H1 (cell line): ENCODE measurements around the gene PIGZ. TPM values are rescaled to one million over a fixed set of nuclear protein-coding genes. Genes with fewer than 3 reads are reported as not detected.

Experiments
- CTCF ChIA-PET: fragments of 300-600 bp; sonication (Branson Sonifier 250); formaldehyde crosslinking; loops from one replicate; lab custom pipeline; 2021; ENCODE audit not compliant: partially characterized antibody; lab: Charles Lee
- POLR2A ChIA-PET: fragments of 300-600 bp; sonication (Branson Sonifier 250); formaldehyde crosslinking; loops from one replicate; lab custom pipeline; 2021; ENCODE audit warnings: inconsistent platforms; ENCODE audit not compliant: partially characterized antibody; lab: Charles Lee
- DNase-seq, 2 experiments: peaks; one replicate each; pipeline versions ENCODE4 v3.0.0 to v3.0.0-alpha.2; 2010 to 2022; ENCODE audit warnings: low spot score in 2 of 2, low read depth in 1 of 2, mixed read lengths in 1 of 2
- FAIRE-seq: peaks from 2 replicates; lab custom pipeline; 2011; peaks lifted over from hg19 to GRCh38; lab: Jason Lieb, UNC
- H2AFZ ChIP-seq: 2 replicates; pipeline ENCODE4 v1.8.1; 2012; ENCODE audit warnings: low read length, inconsistent platforms
- H2AK5ac ChIP-seq: 2 replicates; pipeline ENCODE4 v1.6.1; 2013; ENCODE audit warnings: low read depth, low read length
- H2BK120ac ChIP-seq: replicated peaks from 2 replicates; pipeline ENCODE3; 2013; ENCODE audit warnings: low read depth, low read length, inconsistent platforms
- H2BK12ac ChIP-seq: 2 replicates; pipeline ENCODE4 v1.6.1; 2013; ENCODE audit warnings: low read depth, low read length
- H2BK15ac ChIP-seq: 2 replicates; pipeline ENCODE4 v1.6.1; 2013; ENCODE audit warnings: low read length
- H2BK20ac ChIP-seq: 2 replicates; pipeline ENCODE4 v1.6.1; 2013; ENCODE audit warnings: low read length
- H2BK5ac ChIP-seq: 2 replicates; pipeline ENCODE4 v1.6.1; 2013; ENCODE audit warnings: low read depth, low read length
- H3K14ac ChIP-seq: 2 replicates; pipeline ENCODE4 v1.6.1; 2013; ENCODE audit warnings: inconsistent platforms; ENCODE audit not compliant: insufficient read length
- H3K18ac ChIP-seq: 2 replicates; pipeline ENCODE4 v1.6.1; 2013; ENCODE audit warnings: low read length; ENCODE audit errors: extremely low read depth
- H3K23ac ChIP-seq: 2 replicates; pipeline ENCODE4 v1.6.1; 2013; ENCODE audit warnings: inconsistent platforms; ENCODE audit not compliant: insufficient read length
- H3K23me2 ChIP-seq: 2 replicates; pipeline ENCODE4 v1.6.1; 2013; ENCODE audit warnings: low read depth, low read length
- H3K27ac ChIP-seq: 2 replicates; pipeline ENCODE4 v1.6.1; 2011; ENCODE audit warnings: low read depth, low read length, inconsistent platforms
- H3K27me3 ChIP-seq, 4 experiments: replicated peaks in 1 of 4; 1 replicate in 1 of 4; 2 replicates in 3 of 4; pipeline versions ENCODE4 v1.6.1 to v1.8.1; 2011 to 2013; ENCODE audit warnings: low read length in 3 of 4, mild to moderate bottlenecking in 3 of 4, inconsistent platforms in 2 of 4, mixed read lengths in 2 of 4, moderate library complexity in 1 of 4; ENCODE audit not compliant: control insufficient read depth in 3 of 4, insufficient read depth in 3 of 4; ENCODE audit errors: extremely low read depth in 1 of 4
- H3K36me3 ChIP-seq, 4 experiments: 2 replicates each; pipeline versions ENCODE4 v1.6.1 to v1.8.1; 2011 to 2013; ENCODE audit warnings: mild to moderate bottlenecking in 4 of 4, low read length in 3 of 4, moderate library complexity in 2 of 4, control low read depth in 1 of 4, inconsistent platforms in 1 of 4; ENCODE audit not compliant: insufficient read depth in 4 of 4, control insufficient read depth in 2 of 4
- H3K4ac ChIP-seq: replicated peaks from 2 replicates; pipeline ENCODE3; 2013; ENCODE audit warnings: low read length, low read depth, mixed read lengths, inconsistent platforms; ENCODE audit not compliant: insufficient read length
- H3K4me1 ChIP-seq, 4 experiments: replicated peaks in 1 of 4; 1 replicate in 1 of 4; 2 replicates in 3 of 4; pipeline versions ENCODE4 v1.6.1 to v1.8.1; 2011 to 2013; ENCODE audit warnings: low read length in 3 of 4, inconsistent platforms in 2 of 4, mixed read lengths in 1 of 4; ENCODE audit not compliant: insufficient read depth in 4 of 4, control insufficient read depth in 3 of 4
- H3K4me2 ChIP-seq, 2 experiments: 2 replicates each; pipeline versions ENCODE4 v1.6.1 to v1.8.1; 2011 to 2013; ENCODE audit warnings: low read depth in 2 of 2, low read length in 2 of 2, control low read depth in 1 of 2, inconsistent platforms in 1 of 2, mild to moderate bottlenecking in 1 of 2; ENCODE audit not compliant: insufficient read depth in 1 of 2
- H3K4me3 ChIP-seq, 4 experiments: fragments of 200-600, 300-600 bp in 1 of 4; sonication (generic), shearing (Covaris generic), sonication (Bioruptor Twin) in 1 of 4; 2 replicates each; pipeline versions ENCODE4 v1.5.1 to v1.8.1; 2011 to 2016; ENCODE audit warnings: low read length in 4 of 4, low read depth in 3 of 4, control low read depth in 2 of 4, inconsistent platforms in 2 of 4, mild to moderate bottlenecking in 2 of 4, mixed read lengths in 1 of 4, moderate library complexity in 1 of 4; ENCODE audit not compliant: insufficient read depth in 2 of 4; ENCODE audit errors: extremely low read depth in 1 of 4
- H3K56ac ChIP-seq: replicated peaks from 2 replicates; pipeline ENCODE3; 2013; ENCODE audit warnings: low read depth, mild to moderate bottlenecking, mixed read lengths, low read length, inconsistent platforms; ENCODE audit not compliant: insufficient read length
- H3K79me1 ChIP-seq: 2 replicates; pipeline ENCODE4 v1.6.1; 2013; ENCODE audit warnings: low read depth, low read length, control low read depth
- H3K79me2 ChIP-seq, 2 experiments: 2 replicates each; pipeline versions ENCODE4 v1.6.1 to v1.8.1; 2012 to 2013; ENCODE audit warnings: low read length in 2 of 2, mild to moderate bottlenecking in 2 of 2, inconsistent platforms in 1 of 2; ENCODE audit not compliant: insufficient read depth in 2 of 2, control insufficient read depth in 1 of 2
- H3K9ac ChIP-seq, 4 experiments: replicated peaks in 1 of 4; 1 replicate in 1 of 4; 2 replicates in 3 of 4; pipeline versions ENCODE4 v1.6.1 to v1.8.1; 2011 to 2013; ENCODE audit warnings: low read depth in 3 of 4, low read length in 3 of 4, control low read depth in 2 of 4, mild to moderate bottlenecking in 2 of 4, moderate library complexity in 2 of 4, inconsistent platforms in 1 of 4; ENCODE audit errors: extremely low read depth in 1 of 4
- H3K9me3 ChIP-seq, 2 experiments: 2 replicates each; pipeline versions ENCODE4 v1.6.1 to v1.8.1; 2012 to 2013; ENCODE audit warnings: mild to moderate bottlenecking in 2 of 2, moderate library complexity in 2 of 2, control low read depth in 1 of 2, inconsistent platforms in 1 of 2, low read depth in 1 of 2, low read length in 1 of 2, mixed read lengths in 1 of 2; ENCODE audit not compliant: insufficient read depth in 2 of 2
- H4K20me1 ChIP-seq, 2 experiments: replicated peaks in 1 of 2; 2 replicates each; pipeline versions ENCODE3 to v1.8.1; 2011 to 2013; ENCODE audit warnings: inconsistent platforms in 2 of 2, low read length in 2 of 2, mild to moderate bottlenecking in 1 of 2; ENCODE audit not compliant: insufficient read depth in 2 of 2, control insufficient read depth in 1 of 2
- H4K5ac ChIP-seq: 2 replicates; pipeline ENCODE4 v1.6.1; 2013; ENCODE audit warnings: low read length, low read depth, mixed read lengths, inconsistent platforms; ENCODE audit not compliant: insufficient read length
- H4K8ac ChIP-seq: 2 replicates; pipeline ENCODE4 v1.8.0; 2013; ENCODE audit warnings: mild to moderate bottlenecking, moderate library complexity, low read length, inconsistent platforms; ENCODE audit not compliant: insufficient read depth; ENCODE audit errors: extremely low read depth
- H4K91ac ChIP-seq: replicated peaks from 2 replicates; pipeline ENCODE3; 2013; ENCODE audit warnings: low read length, mixed read lengths, inconsistent platforms; ENCODE audit not compliant: insufficient read length
- EGR1 ChIP-seq: IDR thresholded peaks from 2 replicates; pipeline ENCODE4 v1.6.1; 2011; ENCODE audit warnings: low read depth, low read length, borderline replicate concordance
- EP300 ChIP-seq, 2 experiments: IDR thresholded peaks; 1 replicate in 1 of 2; 2 replicates in 1 of 2; pipeline ENCODE4 v1.6.1; 2011 to 2012; ENCODE audit warnings: low read depth in 2 of 2, low read length in 2 of 2, mild to moderate bottlenecking in 2 of 2, borderline replicate concordance in 1 of 2, inconsistent platforms in 1 of 2, moderate library complexity in 1 of 2
- EZH2 ChIP-seq: fragments of 200-600 bp; sonication (generic); IDR thresholded peaks from 2 replicates; pipeline ENCODE4 v1.7.1; 2012; ENCODE audit warnings: low read depth, mild to moderate bottlenecking, moderate library complexity, low read length, inconsistent platforms; ENCODE audit not compliant: severe bottlenecking
- JUND ChIP-seq: IDR thresholded peaks from 2 replicates; pipeline ENCODE4 v1.6.1; 2011; ENCODE audit warnings: mild to moderate bottlenecking, improper control_type of control experiment, low read length
- MAX ChIP-seq: IDR thresholded peaks from 2 replicates; pipeline ENCODE4 v1.6.1; 2012; ENCODE audit warnings: inconsistent platforms
- PHF8 ChIP-seq: fragments of 200-600 bp; sonication (generic); conservative IDR thresholded peaks from 2 replicates; pipeline ENCODE4 v1.7.1; 2012; ENCODE audit warnings: low read depth, mild to moderate bottlenecking, inconsistent platforms, low read length, moderate library complexity
- POU5F1 ChIP-seq: IDR thresholded peaks from 2 replicates; pipeline ENCODE4 v1.6.1; 2011; ENCODE audit warnings: low read depth, mild to moderate bottlenecking, low read length, moderate library complexity
- RAD21 ChIP-seq, 2 experiments: IDR thresholded peaks in 1 of 2; conservative IDR thresholded peaks in 1 of 2; 2 replicates each; pipeline ENCODE4 v1.6.1; 2011; ENCODE audit warnings: low read depth in 2 of 2, low read length in 2 of 2, improper control_type of control experiment in 1 of 2, inconsistent platforms in 1 of 2, mild to moderate bottlenecking in 1 of 2, moderate library complexity in 1 of 2
- RNF2 ChIP-seq: fragments of 200-900, 300-1000 bp; sonication (generic); IDR thresholded peaks from 2 replicates; pipeline ENCODE4 v1.7.1; 2016; ENCODE audit warnings: borderline replicate concordance, low read depth, mild to moderate bottlenecking, antibody characterized with exemption, low read length; ENCODE audit not compliant: poor library complexity, severe bottlenecking; ENCODE audit errors: missing control alignments
- SIX5 ChIP-seq: IDR thresholded peaks from 2 replicates; pipeline ENCODE4 v1.6.1; 2011; ENCODE audit warnings: mild to moderate bottlenecking, low read depth, low read length
- SP2 ChIP-seq: IDR thresholded peaks from 2 replicates; pipeline ENCODE4 v1.6.1; 2012; ENCODE audit warnings: mild to moderate bottlenecking, low read length, inconsistent platforms
- YY1 ChIP-seq: IDR thresholded peaks from 2 replicates; pipeline ENCODE4 v1.6.1; 2011; ENCODE audit warnings: low read depth, mild to moderate bottlenecking, low read length
- WGBS, 2 experiments: shearing (Covaris generic) in 1 of 2; methylation state at CpG; one replicate each; pipeline versions ENCODE4 v1.1.6 to v1.1.7; 2013 to 2015; ENCODE audit warnings: low lambda C conversion rate in 2 of 2, mixed read lengths in 2 of 2, inconsistent platforms in 1 of 2, low coverage in 1 of 2, missing lambda C conversion rate in 1 of 2; ENCODE audit not compliant: insufficient replicate concordance in 2 of 2, insufficient coverage in 1 of 2, insufficient read length in 1 of 2; ENCODE audit errors: extremely low coverage in 1 of 2, missing lambda C conversion rate in 1 of 2; 5-methylcytosine and 5-hydroxymethylcytosine counted together
- polyA plus RNA-seq, 7 experiments: library from polyadenylated mRNA; depleted of rRNA in 3 of 7; stranded (reverse) in 5 of 7; unstranded in 2 of 7; fragments of >200 nt in 5 of 7; fragments of 200-250 nt in 2 of 7; gene quantifications; 1 replicate in 5 of 7; 2 replicates in 1 of 7; 4 replicates in 1 of 7; pipeline versions ENCODE4 v1.2.1 to v1.2.3, GENCODE V29; 2011 to 2013; ENCODE audit warnings: missing spikeins in 2 of 7, mixed read lengths in 2 of 7
- total RNA-seq: library from RNA; stranded (reverse); fragmentation: NEBNext Ultra II Directional; extraction: Animal tissue kit (Norgen Biotek cat#: 25700); gene quantifications from 2 replicates; pipeline ENCODE4 v1.2.1, GENCODE V29; 2021

PIGZ gene
- total and polyA plus RNA-seq, 2 of the 8 experiments (the other 6 are each of a cell fraction or from before 2014, with no cell fraction given) = 0.32 TPM; not detected in 1

GRCh38 chr3:196970547-196971093 lies 2.0 kb upstream of the PIGZ start:
- Histone ChIP-seq H4K20me1 (no peaks in the 10 kb centered on the region), H2BK12ac (no peak overlapping the region), H2AK5ac (0 out of 2 replicates have a peak overlapping the region, but pooled peaks have one; percentile 34), H3K23me2 (peaks cover 10% of the 10 kb centered on the region; the same call in 1 of the 2 replicates), H3K9me3 (no peaks in the 10 kb centered on the region), H3K27me3 (peaks cover 51 to 60% (median 57%) of the 10 kb centered on the region in 4 experiments), H2AFZ (no peak overlapping the region), H3K23ac (no peak overlapping the region), H3K27ac (no peak overlapping the region), H3K18ac (no peak overlapping the region), H3K36me3 (peaks cover 0 to 8% (median 0%) of the 10 kb centered on the region in 4 experiments; a peak in 1 of 8 replicates), H3K79me1 (no peaks in the 10 kb centered on the region), H4K8ac (no peak overlapping the region), H3K9ac (no peak overlapping the region), H3K79me2 (no peaks in the 10 kb centered on the region), H3K56ac (no peak overlapping the region), H2BK20ac (no peak overlapping the region), H3K4ac (no peak overlapping the region), H2BK120ac (no peak overlapping the region), H3K4me2 (no peak overlapping the region), H2BK5ac (no peak overlapping the region), H2BK15ac (no peak overlapping the region), H4K91ac (no peak overlapping the region), H3K14ac (no peak overlapping the region), H4K5ac (no peak overlapping the region), H3K4me3 (no peak overlapping the region), H3K4me1 (peaks cover 0 to 24% (median 10%) of the 10 kb centered on the region in 4 experiments; a peak in 5 of 7 replicates)
- ChIA-PET CTCF (interaction anchor here (0.8 to 2.8 kb wide), 19 partner anchors 7 to 484 kb away, joined by 3 to 10 read pairs (median 4); no protein-coding TSS in a partner anchor), POLR2A (no interaction called here)
- WGBS, 2 experiments = 89% methylated on average over 15 of the region's 15 CpGs; no CpG with 5 or more reads in 1 of the 2 experiments
- FAIRE-seq (no peak), DNase-seq (no peak)
- TF ChIP-seq POU5F1 = no peak
- no peak for TF ChIP-seq RNF2
- no peak for TF ChIP-seq YY1
- TF ChIP-seq PHF8 = no peak
- TF ChIP-seq EGR1 = no peak
- TF ChIP-seq JUND = no peak
- TF ChIP-seq SP2 = no peak
- no peak for TF ChIP-seq EP300 (IDR thresholded peaks at IDR 0.05; ENCODE audit: borderline replicate concordance in 1 of 2, low read depth in 2 of 2, low read length in 2 of 2)
- no peak for TF ChIP-seq RAD21 (IDR thresholded peaks at IDR 0.05 in 1 of 2, conservative IDR thresholded peaks at IDR 0.05 in 1 of 2; ENCODE audit: low read depth in 2 of 2, low read length in 2 of 2)
- TF ChIP-seq SIX5 = no peak
- TF ChIP-seq EZH2 = no peak
- no peak for TF ChIP-seq MAX
